Measurements from ENCODE around the gene SSBP4.

SSBP4 gene

DNA sequence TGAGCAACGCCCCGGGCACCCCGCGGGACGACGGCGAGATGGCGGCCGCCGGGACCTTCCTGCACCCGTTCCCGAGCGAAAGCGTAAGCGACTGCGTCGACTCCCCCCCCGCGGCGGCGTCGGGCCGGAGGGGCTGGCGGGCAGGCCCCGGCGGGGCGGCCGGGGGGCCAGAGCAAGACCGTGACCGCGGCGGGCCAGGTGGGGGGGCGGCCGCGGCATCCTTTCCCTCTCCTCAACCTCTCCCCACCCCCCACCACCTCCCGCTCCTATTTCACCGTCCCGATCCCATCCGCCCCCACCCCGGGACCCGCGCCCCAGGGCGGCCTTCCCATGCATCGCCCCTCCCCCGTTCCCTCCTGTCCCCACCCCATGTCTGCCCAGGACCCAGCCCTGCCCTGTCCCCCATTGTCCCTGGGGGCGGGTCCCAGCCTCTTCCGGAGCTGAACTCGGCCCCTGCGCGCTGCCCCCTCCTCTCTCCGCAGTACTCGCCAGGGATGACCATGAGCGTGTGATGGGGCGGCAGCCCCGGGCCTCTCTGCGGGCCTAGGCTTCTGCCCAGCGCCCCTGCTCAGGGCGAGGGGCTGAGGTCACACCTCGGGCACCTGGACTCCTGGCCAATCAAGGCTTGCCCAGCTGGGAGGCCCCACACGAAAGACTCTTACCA is 14.7 kb downstream of the SSBP4 start:
- no peak for DNase-seq (ENCODE audit: low spot score)

DNA sequence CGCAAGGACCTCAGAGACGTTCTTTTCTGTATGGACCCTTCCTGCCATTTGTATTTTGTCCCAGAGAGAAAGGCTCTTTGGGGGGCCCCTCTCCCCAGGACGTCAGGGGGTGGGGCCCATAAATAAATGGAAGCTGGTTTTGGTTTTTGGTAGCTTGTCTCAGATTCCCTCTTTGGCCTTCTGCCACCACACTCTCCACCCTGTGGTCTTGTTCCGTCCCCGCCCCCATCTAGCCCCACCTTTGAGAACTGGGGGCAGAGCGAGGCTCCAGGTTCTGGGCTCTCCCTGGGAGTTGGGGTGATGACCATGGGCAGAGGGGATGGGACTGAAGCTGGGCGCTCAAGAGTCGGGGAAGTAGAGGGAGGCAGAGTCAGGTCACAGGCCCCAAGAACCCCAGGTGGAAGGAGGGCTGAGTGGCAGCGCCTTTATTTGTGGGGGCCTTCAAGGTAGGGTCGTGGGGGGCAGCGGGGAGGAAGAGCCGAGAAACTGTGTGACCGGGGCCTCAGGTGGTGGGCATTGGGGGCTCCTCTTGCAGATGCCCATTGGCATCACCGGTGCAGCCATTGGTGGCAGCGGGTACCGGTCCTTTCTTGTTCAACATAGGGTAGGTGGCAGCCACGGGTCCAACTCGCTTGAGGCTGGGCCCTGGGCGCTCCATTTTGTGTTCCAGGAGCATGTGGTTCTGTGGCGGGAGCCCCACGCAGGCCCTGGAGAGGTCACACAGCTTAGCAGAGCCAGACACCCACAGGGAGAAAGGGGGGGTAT is 15.4 kb downstream of the SSBP4 start:
- DNase-seq (ENCODE audit: low spot score): no peak

DNA sequence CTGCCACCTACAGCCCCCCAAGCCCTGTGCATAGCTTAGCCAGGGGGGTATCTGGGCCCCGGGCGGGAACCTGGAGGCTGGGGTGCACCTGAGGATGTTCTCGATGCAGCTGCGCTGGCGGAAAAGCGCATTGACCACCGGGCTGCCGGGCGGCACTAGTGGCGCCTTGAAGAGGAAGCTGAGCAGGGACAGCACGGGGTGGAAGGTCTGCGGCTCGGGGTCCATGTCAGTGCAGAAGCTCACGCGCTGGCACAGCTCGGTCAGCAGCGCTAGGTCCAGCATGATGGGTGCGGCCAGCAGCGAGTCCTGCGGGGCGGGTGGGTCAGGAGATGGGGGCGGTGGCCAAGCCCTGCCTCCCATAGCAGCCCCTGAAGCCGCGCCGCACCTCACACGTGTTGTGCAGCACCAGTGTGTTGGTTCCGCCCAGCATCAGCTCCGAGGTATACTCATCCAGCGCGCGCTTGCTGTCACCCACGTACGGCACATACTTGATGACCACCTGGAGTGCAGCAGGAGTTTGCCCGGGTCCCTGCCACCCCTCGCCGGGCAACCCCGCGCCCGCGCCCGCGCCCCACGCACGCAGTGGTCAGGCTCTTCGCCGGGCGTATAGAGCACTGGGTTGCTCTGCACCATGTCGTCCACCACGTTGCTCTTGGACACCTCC is 16.1 kb downstream of the SSBP4 start:
- DNase-seq (ENCODE audit: low spot score): no peak

DNA sequence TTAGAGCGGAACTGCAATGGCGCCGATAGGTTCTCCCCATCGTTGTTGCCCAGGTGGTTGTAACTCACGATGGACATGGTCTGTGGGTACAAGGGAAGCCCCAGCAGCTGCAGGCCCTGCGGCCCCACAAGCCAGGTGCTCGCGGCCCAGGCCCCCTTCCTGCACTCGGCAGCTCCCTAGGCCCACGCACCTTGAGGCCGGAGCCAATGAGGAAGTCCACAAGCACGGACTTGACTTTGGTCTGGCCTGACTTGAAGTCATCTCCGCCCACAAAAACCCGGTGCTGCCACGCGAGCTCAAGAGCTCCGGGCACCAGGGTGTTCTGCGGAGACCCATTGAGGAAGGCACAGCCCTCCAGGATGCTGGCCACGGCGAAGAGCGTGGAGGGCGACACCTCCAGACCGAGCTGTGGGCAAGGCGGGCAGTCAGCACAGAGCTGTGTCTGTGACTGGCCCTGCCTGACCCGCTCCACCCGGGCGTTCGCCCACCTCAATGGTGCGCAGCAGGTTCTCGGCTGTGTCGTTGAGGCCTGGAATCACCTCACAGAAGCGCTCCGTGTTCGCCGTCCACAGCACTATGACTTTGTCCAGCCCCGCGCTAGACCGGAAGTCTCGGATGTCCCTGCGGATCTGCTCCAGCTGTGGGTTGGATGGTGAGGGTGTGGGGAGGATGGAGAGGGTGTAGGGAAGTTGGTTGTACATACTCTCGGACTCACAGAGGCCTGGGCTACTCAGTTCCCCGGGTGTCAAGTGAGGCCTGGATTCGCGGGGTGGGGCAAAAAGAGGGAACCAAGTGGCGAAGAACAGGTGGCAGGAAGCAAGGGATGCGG is 16.9 kb downstream of the SSBP4 start:
- DNase-seq (ENCODE audit: low spot score): no peak

DNA sequence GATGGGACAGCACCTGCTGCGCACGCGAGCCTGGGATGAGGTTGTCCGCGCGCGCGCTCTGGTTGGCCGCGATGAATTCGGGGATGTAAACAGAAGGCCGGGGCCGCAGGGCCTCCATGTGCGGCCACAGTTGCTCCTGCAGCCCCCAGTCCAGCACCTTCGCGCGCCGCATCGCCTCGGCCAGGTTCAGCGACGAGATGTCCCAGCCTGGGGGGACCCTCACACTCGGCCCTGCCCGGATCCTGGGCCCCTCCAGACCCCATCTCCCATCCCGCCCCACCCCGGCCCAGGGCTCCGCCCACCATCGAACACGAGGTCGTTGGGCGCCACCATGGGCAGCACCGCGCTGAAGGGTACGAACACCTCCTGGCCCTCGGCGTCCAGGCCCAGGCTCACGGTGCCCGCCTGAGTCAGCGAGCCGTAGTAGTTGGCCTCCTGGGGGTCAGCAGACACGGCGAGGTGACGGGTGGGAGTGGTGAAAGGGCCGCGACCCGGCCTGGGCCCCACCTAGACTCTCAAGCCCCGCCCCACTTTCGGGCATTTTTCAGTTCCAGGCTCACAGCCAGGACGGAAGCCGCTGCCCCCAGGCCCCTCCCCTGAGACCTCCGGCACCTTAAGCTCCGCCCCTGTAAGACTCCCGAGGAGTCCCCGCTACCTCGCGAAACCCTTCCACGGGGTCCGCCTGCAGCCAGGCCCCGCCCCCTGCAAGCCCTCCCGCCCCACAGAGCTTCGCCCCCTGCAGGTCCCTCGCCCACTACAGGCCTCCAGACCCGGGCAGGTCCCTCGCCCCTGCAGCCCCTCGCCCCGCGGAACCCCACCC is 17.7 kb downstream of the SSBP4 start:
- peak; percentile 34 for DNase-seq (ENCODE audit: low spot score)

DNA sequence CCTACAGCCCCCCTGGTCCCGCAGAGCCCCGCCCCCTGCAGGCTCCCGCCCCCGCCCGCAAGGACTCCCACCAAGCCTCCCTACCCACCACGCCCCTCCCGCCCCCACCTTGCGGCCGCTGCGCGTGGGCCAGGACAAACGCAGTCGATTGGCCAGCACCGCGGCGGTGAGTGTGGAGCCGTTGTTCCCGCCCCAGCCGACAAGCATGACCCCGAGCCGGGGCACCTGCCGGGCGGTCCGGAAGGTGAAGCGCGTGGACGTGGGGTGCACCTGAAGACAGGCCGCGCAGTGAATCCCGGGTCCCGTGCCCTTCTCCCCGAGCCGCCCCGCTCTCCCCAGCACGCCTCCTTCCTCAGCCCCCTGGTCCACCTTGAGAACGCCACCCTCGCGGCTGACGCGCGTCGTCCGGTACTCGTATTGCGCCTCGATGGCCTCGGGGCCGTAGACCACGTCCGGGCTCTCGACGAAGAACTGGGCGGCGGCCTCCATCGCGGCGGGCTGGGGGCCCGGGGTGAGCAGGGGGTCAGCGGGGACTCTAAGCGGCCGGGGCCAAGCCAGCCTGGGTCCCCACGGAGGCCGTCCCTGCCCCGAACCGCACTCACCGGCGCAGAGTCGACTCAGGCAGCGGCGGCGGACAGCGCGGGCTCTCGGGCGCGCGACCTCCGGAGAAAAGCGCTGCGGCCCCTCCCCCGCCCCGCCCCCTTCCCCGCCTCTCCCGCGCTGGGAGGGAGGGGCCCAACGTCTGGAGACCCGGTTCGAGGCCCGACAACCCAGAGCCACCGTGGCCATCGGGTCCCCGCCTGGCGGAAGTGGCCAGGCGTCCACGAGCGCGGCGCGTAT is 18.5 kb downstream of the SSBP4 start, which contains the start of gene ISYNA1:
ISYNA1 (minus strand) TSS at position 643 of the 840 bp plus-strand sequence; CDS start at position 489, 154 bp downstream.
- DNase-seq (ENCODE audit: low spot score): no peak

DNA sequence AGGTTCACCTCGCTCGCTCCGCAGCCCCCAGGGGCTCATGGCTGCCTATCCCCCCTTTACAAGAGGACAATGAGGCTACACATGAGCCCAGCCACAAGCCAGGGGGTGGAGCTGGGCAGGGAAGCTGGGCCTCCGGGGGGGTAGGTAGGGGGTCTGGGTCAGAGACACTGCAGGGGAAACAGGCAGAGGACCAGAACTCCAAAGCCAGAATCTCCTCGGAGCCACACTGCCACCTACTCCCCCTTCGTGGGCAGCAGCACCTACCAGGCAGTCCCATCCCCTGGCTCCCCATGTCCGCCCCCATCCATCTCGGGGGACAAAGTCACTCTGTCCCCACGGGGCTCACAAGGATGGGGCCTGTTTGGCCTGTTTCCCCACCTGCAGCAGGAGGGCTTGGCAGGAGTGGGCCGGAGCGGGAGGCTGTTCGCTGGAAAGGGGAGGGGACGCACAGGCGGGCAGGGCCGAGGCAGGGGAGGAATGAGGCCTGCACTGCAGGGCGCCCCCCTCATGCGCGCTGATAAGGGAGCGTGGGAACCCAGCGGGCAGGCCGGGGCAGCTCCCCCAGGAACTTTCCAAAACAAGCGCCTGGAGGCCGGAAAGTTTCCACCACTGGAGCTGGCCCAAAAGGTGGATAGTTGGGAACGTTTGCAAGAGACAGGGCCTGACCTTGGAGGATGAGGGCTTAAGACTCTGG is 19.3 kb downstream of the SSBP4 start:
- DNase-seq (ENCODE audit: low spot score): no peak

DNA sequence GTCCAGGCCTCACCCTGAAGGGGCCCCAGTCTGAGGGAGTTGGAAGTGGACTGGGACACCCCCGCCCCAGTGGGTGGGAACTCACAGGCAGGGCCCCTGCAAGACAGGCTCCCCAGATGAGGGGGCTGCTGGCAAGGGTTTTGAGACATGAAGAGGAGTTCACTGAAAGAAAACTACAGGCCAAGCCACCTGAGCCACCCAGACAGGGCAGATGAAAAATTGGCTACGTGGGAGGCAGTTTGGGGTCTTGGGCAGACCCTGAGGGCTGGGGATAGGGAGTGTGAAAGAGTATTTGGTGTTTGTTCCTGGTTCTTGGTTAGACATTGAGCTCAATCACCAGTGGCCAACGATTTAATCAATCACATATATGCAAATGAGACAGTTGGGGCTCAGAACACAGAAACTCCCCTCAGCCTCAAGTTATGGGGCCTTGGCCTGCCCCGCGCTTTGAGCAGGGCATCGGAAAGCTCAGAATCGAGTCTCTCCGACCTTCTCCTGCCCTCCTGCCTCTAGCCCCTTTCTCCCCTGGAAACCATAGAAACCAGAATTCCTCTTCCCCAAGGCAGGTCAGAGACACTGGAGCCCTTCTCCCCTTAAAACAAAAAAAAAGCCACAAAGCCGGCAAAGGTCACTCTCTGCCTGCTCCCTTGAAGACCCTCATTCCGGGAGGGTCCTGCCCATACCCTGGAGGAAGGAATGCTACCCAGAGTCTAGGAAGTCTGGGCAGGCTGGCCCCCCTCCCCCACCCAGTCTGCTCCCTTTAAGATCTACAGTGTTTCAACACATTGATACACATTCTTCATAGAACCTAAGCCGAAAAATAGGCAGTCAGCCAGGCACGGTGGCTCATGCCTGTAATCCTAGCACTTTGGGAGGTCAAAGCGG is 20.1 kb downstream of the SSBP4 start:
- no peak for DNase-seq (ENCODE audit: low spot score)

DNA sequence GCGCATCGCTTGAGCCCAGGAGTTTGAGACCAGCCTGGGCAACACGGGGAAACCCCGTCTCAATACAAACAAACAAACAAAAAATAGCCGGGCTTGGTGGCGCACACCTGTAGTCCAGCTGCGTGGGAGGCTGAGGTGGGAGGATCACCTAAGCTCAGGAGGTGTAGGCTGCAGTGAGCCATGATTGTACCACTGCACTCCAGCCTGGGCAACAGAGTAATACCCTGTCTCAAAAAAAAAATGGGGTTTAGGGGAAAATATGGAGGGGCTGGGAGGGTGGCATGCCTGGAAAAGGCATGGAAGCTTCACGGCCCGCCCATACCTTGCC is 20.7 kb downstream of the SSBP4 start:
- no peak for DNase-seq (ENCODE audit: low spot score)

DNA sequence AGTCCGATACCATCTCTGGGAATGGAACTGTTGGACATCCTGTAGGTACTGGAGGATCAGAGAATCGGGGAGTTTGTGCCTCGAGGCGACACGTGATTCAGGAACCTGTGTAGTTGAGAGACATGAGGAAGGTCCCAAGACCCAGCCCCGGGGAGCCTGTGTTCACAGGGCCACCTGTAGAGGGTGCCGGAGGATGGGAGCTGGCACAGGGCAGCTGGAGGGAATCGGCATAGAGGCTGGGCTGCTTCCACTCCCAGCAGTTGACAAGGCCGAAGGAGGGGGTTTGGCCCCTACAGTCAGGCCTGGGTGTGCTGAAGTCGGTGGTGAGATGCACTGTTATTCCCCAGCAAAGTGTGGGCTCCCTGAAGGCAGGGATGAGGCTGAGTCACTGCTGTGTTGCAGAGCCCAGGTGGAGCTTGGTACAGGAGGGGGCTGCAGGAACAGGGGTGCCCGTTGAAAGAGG is 21.2 kb downstream of the SSBP4 start:
- no peak for DNase-seq (ENCODE audit: low spot score)

DNA sequence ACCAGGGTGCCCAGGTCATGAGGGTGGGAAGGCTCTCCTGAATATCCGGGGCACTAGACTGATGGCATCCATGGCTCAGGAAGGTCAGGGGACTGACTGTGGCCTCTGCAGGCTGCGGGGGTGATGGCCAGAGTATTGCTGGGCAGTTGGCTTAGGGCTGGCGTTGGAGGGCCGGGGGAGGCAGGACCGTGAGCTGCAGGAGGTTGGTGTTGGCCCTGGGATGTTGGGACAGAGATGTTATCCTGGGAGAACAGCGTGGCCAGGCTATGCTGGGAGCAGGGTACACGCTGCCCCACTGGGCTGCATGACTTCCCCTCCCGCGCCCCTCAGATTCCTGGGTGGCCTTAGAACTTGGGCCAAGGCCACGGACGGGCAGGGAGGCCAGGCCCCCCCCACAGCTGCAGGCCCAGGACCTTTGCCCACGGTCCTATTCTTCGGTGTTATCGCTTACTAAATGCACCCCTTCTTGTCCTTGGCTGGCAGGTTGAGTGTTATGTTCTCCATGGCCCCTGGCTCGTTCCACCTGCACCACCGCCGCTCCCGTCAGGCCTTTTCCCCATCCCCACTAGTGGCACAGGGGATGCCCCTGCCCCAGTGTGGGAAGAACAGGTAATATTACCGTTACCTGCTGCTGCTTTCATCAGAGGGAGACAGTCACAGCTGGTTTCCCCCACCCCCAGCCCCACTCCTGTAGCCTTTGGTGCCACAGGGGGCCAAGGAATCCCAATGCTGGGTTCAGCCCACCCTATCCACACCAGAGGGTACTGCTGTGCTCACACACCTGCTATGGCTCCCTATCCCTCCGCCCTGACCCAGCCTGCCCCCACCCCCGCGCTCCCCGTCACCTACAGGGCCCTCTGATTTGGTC is 22.0 kb downstream of the SSBP4 start:
- DNase-seq (ENCODE audit: low spot score): no peak

DNA sequence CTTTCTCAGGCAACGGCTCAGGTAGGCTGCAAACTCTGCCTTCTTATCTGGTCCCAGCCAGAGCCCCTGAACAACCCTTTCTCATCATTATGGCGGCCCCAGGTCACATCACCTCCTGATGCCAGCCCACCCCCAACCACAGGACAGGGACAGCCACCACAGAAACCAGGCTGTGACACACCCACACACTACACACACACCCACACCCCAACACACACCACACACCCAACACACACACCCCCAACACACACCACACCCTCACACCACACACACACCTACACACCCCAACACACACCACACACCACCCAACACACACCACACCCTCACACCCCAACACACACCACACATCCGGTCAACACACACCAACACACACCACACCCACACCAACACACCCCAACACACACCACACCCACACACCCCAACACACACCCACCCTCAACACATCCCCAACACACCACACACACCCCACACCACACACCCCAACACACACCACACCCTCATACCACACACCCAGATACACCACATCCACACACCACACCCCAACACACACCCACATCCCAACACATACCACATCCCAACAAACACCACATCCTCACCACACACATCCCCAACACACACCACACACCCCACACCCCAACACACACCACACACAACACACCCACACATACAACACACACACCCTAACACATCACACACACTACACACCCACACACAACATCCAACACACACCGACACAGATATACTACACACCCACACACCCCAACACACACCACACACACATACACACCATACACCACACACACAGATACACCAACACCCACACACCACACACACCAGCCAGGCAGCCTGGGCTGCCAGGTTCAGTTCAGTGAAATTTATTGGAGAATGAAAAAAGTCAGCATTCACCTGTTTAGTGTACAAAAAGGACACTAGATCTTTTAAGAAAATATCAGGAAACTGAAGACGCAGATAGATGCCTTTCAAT is 22.9 kb downstream of the SSBP4 start:
- no peak for DNase-seq (ENCODE audit: low spot score)

DNA sequence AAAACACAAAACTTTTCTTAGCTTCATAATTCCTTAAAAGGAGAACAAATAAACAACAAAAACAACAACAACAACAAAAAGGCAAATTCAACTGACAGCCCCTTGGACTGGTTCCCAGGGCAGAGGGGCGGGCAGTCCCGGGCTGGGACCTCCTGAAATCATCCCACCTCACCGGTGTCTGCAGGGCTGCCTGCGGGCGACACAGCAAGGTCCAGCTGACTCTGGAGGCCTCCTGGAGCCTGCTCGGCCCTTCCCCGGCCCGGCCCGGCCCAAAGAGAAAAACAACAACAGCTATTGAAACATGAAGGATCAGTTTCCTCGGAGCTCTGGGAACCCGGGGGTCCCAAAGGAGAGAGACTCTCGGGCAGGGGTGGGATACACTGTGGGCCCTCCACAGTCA is 23.7 kb downstream of the SSBP4 start:
- DNase-seq (ENCODE audit: low spot score): no peak

DNA sequence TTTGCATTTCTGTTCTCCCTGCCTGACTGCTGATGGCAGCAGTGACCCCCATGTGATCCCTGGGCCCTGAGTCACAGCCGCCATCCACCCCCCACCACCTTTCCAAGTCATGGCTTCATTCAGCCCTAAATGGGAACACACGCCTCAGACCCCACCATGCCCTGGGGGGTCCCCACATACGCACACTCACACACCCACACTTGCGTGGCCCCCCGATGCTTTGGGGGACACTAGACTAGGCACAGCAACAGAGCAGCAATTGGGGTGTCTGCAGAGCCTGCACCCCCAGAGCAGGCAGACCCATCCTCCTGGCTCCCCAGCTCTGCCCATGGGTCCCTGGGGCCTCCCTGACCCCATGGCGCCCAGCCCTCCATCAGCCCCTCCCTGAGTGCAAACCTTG is 24.2 kb downstream of the SSBP4 start:
- no peak for DNase-seq (ENCODE audit: low spot score)

DNA sequence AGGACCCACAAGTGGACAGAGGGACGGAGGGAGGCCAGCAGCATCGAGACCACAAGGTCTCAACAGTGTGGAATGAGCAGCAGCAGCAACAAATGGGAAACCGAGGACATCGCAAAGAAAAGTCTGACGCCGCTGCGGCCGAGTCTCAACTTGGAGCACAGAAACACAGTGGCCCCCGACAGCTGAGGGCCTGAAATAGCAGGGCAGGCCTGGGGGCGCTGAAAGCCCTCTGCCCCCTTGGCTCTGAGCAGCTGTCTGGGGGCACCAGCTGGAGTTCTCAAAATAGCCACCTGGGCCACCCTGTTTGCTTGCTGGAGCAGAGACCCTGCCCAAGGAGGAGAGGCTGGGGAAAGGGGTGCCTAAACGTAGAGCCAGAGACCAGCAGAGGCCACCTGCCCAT is 24.6 kb downstream of the SSBP4 start:
- DNase-seq (ENCODE audit: low spot score): no peak

DNA sequence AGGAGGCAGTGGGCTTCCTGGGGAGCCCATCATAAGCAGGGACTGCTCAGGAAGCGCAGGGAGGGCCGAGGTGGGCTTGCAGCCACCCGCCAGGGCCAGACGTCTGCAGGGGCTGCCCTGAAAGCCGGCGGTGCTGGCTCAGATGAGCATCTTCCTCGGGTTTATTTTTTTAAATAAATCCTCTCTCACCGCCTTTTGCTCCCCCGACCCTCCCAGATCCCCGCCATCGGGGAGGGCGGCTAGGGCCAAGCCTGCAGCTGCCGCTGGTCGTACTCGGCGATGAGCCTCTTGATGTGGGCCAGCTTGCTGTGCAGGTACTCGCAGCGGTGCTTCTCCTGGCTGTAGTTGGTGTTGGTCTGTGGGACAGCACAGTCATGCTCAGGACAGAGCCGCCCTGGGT is 25.3 kb downstream of the SSBP4 start:
- DNase-seq (ENCODE audit: low spot score): no peak

All from pons (tissue), 1 donor.